KMS-11 (cell line): Measurements from ENCODE around the gene TSHZ1.

ENCODE experiments used
- H2AFZ ChIP-seq: fragments of 200-600 bp; sonication (generic); 2 replicates; pipeline ENCODE4 v1.6.1; 2016; ENCODE audit warnings: antibody characterized with exemption, mixed run types, low read depth
- H3K27ac ChIP-seq: fragments of 200-600 bp; sonication (generic); 2 replicates; pipeline ENCODE4 v1.6.1; 2016; ENCODE audit warnings: mild to moderate bottlenecking, mixed run types
- H3K27me3 ChIP-seq: fragments of 200-600 bp; sonication (generic); 2 replicates; pipeline ENCODE4 v1.6.1; 2017; ENCODE audit warnings: mild to moderate bottlenecking, low read depth, mixed run types, moderate library complexity; ENCODE audit not compliant: insufficient read depth
- H3K36me3 ChIP-seq: fragments of 200-600 bp; sonication (generic); 2 replicates; pipeline ENCODE4 v1.6.1; 2017; ENCODE audit warnings: mild to moderate bottlenecking, mixed run types; ENCODE audit not compliant: insufficient read depth
- H3K4me1 ChIP-seq: fragments of 200-600 bp; sonication (generic); 2 replicates; pipeline ENCODE4 v1.6.1; 2016; ENCODE audit warnings: mild to moderate bottlenecking, low read depth, mixed run types; ENCODE audit not compliant: poor library complexity, severe bottlenecking
- H3K4me2 ChIP-seq: fragments of 200-600 bp; sonication (generic); 2 replicates; pipeline ENCODE4 v1.7.0; 2016; ENCODE audit warnings: mild to moderate bottlenecking, mixed run types
- H3K4me3 ChIP-seq: fragments of 200-600 bp; sonication (generic); IDR thresholded peaks from 2 replicates; pipeline ENCODE4 v1.6.1; 2017; ENCODE audit warnings: low read depth, low read length, mixed read lengths; ENCODE audit not compliant: insufficient read depth
- H3K79me2 ChIP-seq: fragments of 200-600 bp; sonication (generic); 2 replicates; pipeline ENCODE4 v1.6.1; 2016; ENCODE audit warnings: low read depth, mixed run types; ENCODE audit not compliant: insufficient read depth
- H3K9ac ChIP-seq: fragments of 200-600 bp; sonication (generic); 2 replicates; pipeline ENCODE4 v1.6.1; 2016; ENCODE audit warnings: mild to moderate bottlenecking, mixed run types
- H4K20me1 ChIP-seq: fragments of 200-600 bp; sonication (generic); 2 replicates; pipeline ENCODE4 v1.6.1; 2016; ENCODE audit warnings: mild to moderate bottlenecking, mixed run types; ENCODE audit not compliant: insufficient read depth
- TF ChIP-seq, protein P1 (sequence below): fragments of 200-600 bp; sonication (generic); conservative IDR thresholded peaks from 2 replicates; pipeline ENCODE4 v1.6.1; 2017; ENCODE audit warnings: low read depth, mild to moderate bottlenecking, antibody characterized with exemption, low read length, moderate library complexity, mixed read lengths

TSHZ1 gene

GRCh38 chr18:75314606-75315005 is 104.0 kb downstream of the TSHZ1 start:
- TF ChIP-seq, protein P1, sequence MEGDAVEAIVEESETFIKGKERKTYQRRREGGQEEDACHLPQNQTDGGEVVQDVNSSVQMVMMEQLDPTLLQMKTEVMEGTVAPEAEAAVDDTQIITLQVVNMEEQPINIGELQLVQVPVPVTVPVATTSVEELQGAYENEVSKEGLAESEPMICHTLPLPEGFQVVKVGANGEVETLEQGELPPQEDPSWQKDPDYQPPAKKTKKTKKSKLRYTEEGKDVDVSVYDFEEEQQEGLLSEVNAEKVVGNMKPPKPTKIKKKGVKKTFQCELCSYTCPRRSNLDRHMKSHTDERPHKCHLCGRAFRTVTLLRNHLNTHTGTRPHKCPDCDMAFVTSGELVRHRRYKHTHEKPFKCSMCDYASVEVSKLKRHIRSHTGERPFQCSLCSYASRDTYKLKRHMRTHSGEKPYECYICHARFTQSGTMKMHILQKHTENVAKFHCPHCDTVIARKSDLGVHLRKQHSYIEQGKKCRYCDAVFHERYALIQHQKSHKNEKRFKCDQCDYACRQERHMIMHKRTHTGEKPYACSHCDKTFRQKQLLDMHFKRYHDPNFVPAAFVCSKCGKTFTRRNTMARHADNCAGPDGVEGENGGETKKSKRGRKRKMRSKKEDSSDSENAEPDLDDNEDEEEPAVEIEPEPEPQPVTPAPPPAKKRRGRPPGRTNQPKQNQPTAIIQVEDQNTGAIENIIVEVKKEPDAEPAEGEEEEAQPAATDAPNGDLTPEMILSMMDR = no peak
- Histone ChIP-seq H3K27ac (no peak overlapping the region), H3K4me1 (no peaks in the 10 kb centered on the region)

DNA sequence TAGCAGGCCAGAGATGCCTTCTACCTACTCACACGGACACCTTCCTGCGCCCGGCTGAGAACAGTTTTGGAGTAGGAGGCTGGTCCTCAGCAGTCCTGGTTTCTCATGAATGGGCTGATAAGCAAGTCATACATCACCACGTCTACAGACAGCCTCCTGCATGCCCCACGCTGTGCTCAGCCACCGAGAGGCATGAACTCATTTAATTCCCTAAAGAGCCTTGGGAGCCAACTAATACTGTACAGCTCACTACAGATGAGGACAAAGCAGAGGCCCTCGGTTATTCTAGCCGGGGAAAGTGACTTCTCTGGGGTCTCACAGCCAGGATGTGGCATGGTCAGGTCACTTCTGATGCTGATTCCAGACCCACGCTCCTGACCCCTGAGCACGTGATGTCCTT is 105.6 kb downstream of the TSHZ1 start:
- no peak overlapping the region for H3K9ac ChIP-seq
- TF ChIP-seq, protein P1 = no peak
- H3K79me2 ChIP-seq = no peaks in the 10 kb centered on the region
- no peaks in the 10 kb centered on the region for H3K27me3 ChIP-seq
- no peaks in the 10 kb centered on the region for H3K36me3 ChIP-seq
- no peak overlapping the region for H2AFZ ChIP-seq
- H3K27ac ChIP-seq = no peak overlapping the region
- H3K4me3 ChIP-seq = no peak overlapping the region
- no peak overlapping the region for H3K4me2 ChIP-seq
- H4K20me1 ChIP-seq = no peaks in the 10 kb centered on the region
- H3K4me1 ChIP-seq = no peaks in the 10 kb centered on the region

More at GRCh38 chr18:75314606-75315005, 104.0 kb downstream of the TSHZ1 start:
- H3K4me3 ChIP-seq = no peak overlapping the region
- H3K36me3 ChIP-seq = no peaks in the 10 kb centered on the region
- H3K9ac ChIP-seq = no peak overlapping the region
- no peak overlapping the region for H2AFZ ChIP-seq
- no peaks in the 10 kb centered on the region for H4K20me1 ChIP-seq
- H3K4me2 ChIP-seq = no peak overlapping the region
- no peaks in the 10 kb centered on the region for H3K27me3 ChIP-seq
- H3K79me2 ChIP-seq = no peaks in the 10 kb centered on the region

GRCh38 chr18:75316826-75317225 is 106.2 kb downstream of the TSHZ1 start:
- TF ChIP-seq, protein P1 = no peak
- no peak overlapping the region for H3K27ac ChIP-seq
- no peak overlapping the region for H2AFZ ChIP-seq
- no peaks in the 10 kb centered on the region for H3K36me3 ChIP-seq
- no peaks in the 10 kb centered on the region for H3K79me2 ChIP-seq
- no peaks in the 10 kb centered on the region for H3K27me3 ChIP-seq
- no peak overlapping the region for H3K4me2 ChIP-seq
- no peak overlapping the region for H3K9ac ChIP-seq
- H4K20me1 ChIP-seq = no peaks in the 10 kb centered on the region
- H3K4me1 ChIP-seq = no peaks in the 10 kb centered on the region
- no peak overlapping the region for H3K4me3 ChIP-seq

DNA sequence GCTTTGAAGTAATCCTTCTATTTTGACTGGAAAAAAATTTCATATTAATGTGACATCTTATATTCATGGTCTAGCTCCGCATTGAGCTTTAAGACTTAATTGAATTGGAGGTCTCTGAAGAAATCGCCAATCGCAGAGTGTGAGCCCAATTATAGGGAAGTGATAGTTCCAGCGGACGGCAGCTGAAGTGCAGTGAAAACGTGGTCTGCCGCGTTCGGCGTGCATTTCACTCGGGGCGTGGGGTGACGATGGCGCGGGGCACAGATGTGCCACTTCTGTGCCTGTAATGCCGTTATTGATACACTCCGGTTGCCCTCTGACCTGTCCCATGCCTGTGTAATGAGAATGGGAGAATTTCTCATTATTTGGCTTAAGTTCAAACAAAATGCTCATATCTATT is 106.7 kb downstream of the TSHZ1 start:
- TF ChIP-seq, protein P1 = no peak
- Histone ChIP-seq H2AFZ (no peak overlapping the region), H3K4me2 (no peak overlapping the region), H4K20me1 (no peaks in the 10 kb centered on the region), H3K36me3 (no peaks in the 10 kb centered on the region), H3K4me3 (no peak overlapping the region), H3K79me2 (no peaks in the 10 kb centered on the region), H3K4me1 (no peaks in the 10 kb centered on the region), H3K27me3 (no peaks in the 10 kb centered on the region), H3K9ac (no peak overlapping the region), H3K27ac (no peak overlapping the region)
